Kidney (tissue), 14 donors: ENCODE results near the gene C10orf67. TPM values are rescaled to one million over a fixed set of nuclear protein-coding genes. Genes with fewer than 3 reads are reported as not detected.
A peak's percentile ranks its signal among the peaks of the same experiment; 100 is the strongest.

Experiments
- DNase-seq, 5 donors: peaks; one replicate each; pipeline ENCODE4 v3.0.0-alpha.2; 2013 to 2020
- FAIRE-seq: peaks from 2 replicates; lab custom pipeline; 2012; peaks lifted over from hg19 to GRCh38; lab: Jason Lieb, UNC
- H3K27ac ChIP-seq, 2 donors: one replicate each; pipeline ENCODE4 v1.7.0; 2013; ENCODE audit warnings: low read depth in 2 of 2, low read length in 2 of 2, inconsistent platforms in 1 of 2
- H3K27me3 ChIP-seq: one replicate; pipeline ENCODE4 v1.7.1; 2013; ENCODE audit warnings: low read length, inconsistent platforms; ENCODE audit not compliant: control insufficient read depth, insufficient read depth
- H3K36me3 ChIP-seq, 3 donors: one replicate each; pipeline versions ENCODE4 v1.7.0 to v1.7.1; 2013; ENCODE audit warnings: low read length in 3 of 3, control low read depth in 1 of 3, inconsistent platforms in 1 of 3; ENCODE audit not compliant: insufficient read depth in 3 of 3, control insufficient read depth in 2 of 3
- H3K4me1 ChIP-seq, 3 donors: one replicate each; pipeline versions ENCODE4 v1.7.0 to v1.7.1; 2013; ENCODE audit warnings: low read length in 3 of 3, inconsistent platforms in 1 of 3, low read depth in 1 of 3; ENCODE audit not compliant: control insufficient read depth in 2 of 3, insufficient read depth in 2 of 3
- H3K4me3 ChIP-seq, 3 donors: one replicate each; pipeline versions ENCODE4 v1.7.0 to v1.8.1; 2013; ENCODE audit warnings: low read length in 3 of 3, control low read depth in 1 of 3, inconsistent platforms in 1 of 3
- H3K9ac ChIP-seq, 3 donors: one replicate each; pipeline versions ENCODE4 v1.7.0 to v1.7.1; 2013; ENCODE audit warnings: low read length in 3 of 3, control low read depth in 1 of 3, inconsistent platforms in 1 of 3
- H3K9me3 ChIP-seq, 3 donors: one replicate each; pipeline versions ENCODE4 v1.7.0 to v1.7.1; 2013; ENCODE audit warnings: low read length in 3 of 3, control low read depth in 1 of 3, inconsistent platforms in 1 of 3; ENCODE audit not compliant: control insufficient read depth in 2 of 3, insufficient read depth in 1 of 3
- intact Hi-C: fragments of 100-400 bp; cut with DNase I; formaldehyde crosslinking; loops from one replicate; pipeline ENCODE4 v1.11.1; 2022
- polyA plus RNA-seq: library from polyadenylated mRNA; stranded (reverse); fragments of 350-450 nt; fragmentation: Illumina TruSeq; extraction: RNeasy Lipid Tissue Mini Kit (QIAGEN cat#74804); gene quantifications from one replicate; pipeline ENCODE4 v1.2.3, GENCODE V29; 2014; ENCODE audit warnings: low read depth, low replicate concordance; ENCODE audit not compliant: insufficient read depth
- total RNA-seq: library from RNA; stranded (reverse); fragmentation: NEBNext Ultra II Directional; extraction: Animal tissue kit (Norgen Biotek cat#: 25700); gene quantifications from one replicate; pipeline ENCODE4 v1.2.1, GENCODE V29; 2021
- TF ChIP-seq, protein P1 (sequence below): IDR thresholded peaks from 3 replicates; pipeline ENCODE4 v1.5.1; 2012; ENCODE audit warnings: mild to moderate bottlenecking, moderate library complexity, borderline replicate concordance; ENCODE audit not compliant: insufficient read depth; ENCODE audit errors: extremely low read depth
- donor health status: control.
- donor health status: control.
- donor health status: control.
- donor health status: control.
- donor health status: control.
- donor health status: DM: yes; HTN: yes; CAD: no.
- donor health status: Normal renal cell carcinoma (clear cell type).

C10orf67 gene
- total and polyA plus RNA-seq, 2 donors from 2014 or later: 1.1 to 1.6 TPM

DNA sequence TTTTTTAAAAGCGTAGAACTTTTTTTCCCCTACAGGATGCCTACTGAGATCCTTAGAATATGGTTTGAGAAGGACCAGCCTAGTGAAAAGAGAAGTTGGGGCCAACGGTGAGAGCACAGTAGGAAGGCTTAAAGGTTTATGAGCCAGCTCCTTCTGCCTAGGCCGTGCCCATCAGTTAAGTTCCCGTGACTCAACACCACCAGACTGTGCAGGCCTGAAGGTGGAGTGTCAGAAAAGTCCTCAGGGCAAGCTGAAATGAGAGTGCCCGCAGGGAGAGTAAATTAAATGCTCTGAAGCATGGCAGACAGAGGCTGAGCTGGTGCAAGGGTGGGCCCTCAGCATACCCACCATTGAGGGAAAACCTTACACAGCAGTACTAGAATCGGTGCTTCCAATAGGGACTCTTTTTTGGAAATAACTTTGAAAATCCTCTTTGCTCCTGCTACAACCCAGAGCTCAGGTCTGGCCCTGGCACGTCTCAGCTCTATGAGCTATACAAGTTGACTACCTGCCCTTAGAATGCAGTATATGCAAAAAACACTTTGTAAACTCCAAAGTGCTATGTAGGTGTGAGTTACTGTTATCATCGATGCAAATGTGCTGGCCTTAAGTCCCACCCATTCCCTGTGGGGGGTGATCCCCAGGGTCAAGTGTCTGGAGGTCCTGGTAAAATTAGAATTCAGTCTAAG, 15.2 kb upstream of the C10orf67 start:
- H3K9me3 ChIP-seq: no peaks in the 10 kb centered on the region
- H3K9ac ChIP-seq: no peak overlapping the region
- no peaks in the 10 kb centered on the region for H3K36me3 ChIP-seq
- H3K4me3 ChIP-seq: no peak overlapping the region
- no peaks in the 10 kb centered on the region for H3K27me3 ChIP-seq
- TF ChIP-seq, protein P1, sequence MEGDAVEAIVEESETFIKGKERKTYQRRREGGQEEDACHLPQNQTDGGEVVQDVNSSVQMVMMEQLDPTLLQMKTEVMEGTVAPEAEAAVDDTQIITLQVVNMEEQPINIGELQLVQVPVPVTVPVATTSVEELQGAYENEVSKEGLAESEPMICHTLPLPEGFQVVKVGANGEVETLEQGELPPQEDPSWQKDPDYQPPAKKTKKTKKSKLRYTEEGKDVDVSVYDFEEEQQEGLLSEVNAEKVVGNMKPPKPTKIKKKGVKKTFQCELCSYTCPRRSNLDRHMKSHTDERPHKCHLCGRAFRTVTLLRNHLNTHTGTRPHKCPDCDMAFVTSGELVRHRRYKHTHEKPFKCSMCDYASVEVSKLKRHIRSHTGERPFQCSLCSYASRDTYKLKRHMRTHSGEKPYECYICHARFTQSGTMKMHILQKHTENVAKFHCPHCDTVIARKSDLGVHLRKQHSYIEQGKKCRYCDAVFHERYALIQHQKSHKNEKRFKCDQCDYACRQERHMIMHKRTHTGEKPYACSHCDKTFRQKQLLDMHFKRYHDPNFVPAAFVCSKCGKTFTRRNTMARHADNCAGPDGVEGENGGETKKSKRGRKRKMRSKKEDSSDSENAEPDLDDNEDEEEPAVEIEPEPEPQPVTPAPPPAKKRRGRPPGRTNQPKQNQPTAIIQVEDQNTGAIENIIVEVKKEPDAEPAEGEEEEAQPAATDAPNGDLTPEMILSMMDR: no peak
- H3K27ac ChIP-seq: peak overlapping the region in 1 of 2 donors; percentile 44
- FAIRE-seq (no peak), DNase-seq (no peak)
- peaks cover 0 to 4% (median 0%) of the 10 kb centered on the region in 3 donors for H3K4me1 ChIP-seq
- intact Hi-C loops: no loop called here

DNA sequence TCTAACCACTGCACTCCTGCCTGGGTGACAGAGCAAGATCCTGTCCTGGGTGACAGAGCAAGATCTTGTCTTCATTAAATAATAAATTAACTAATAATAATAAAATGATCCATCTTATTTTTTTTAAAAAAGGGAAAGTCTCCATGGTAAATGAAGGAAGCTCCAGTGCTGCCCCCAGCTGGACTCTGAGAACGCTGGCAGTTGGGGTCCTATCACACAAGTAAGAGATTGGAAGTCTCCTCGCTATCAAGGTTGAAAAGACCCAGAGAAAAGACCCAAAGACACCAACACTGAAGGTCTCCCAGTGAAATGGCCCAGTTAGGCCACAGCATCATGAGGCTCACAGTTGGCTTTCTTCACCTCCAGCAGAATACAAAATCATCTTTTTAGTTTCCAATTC, 13.8 kb upstream of the C10orf67 start:
- no peak overlapping the region for H3K9ac ChIP-seq
- no peaks in the 10 kb centered on the region for H3K36me3 ChIP-seq
- H3K4me3 ChIP-seq: no peak overlapping the region
- H3K4me1 ChIP-seq: peaks cover 0 to 9% (median 4%) of the 10 kb centered on the region in 3 donors
- DNase-seq (no peak), FAIRE-seq (no peak)
- TF ChIP-seq, protein P1: peak; percentile 6
- intact Hi-C loops: no loop called here
- H3K27ac ChIP-seq: no peak overlapping the region
- H3K27me3 ChIP-seq: no peaks in the 10 kb centered on the region
- no peaks in the 10 kb centered on the region for H3K9me3 ChIP-seq

DNA sequence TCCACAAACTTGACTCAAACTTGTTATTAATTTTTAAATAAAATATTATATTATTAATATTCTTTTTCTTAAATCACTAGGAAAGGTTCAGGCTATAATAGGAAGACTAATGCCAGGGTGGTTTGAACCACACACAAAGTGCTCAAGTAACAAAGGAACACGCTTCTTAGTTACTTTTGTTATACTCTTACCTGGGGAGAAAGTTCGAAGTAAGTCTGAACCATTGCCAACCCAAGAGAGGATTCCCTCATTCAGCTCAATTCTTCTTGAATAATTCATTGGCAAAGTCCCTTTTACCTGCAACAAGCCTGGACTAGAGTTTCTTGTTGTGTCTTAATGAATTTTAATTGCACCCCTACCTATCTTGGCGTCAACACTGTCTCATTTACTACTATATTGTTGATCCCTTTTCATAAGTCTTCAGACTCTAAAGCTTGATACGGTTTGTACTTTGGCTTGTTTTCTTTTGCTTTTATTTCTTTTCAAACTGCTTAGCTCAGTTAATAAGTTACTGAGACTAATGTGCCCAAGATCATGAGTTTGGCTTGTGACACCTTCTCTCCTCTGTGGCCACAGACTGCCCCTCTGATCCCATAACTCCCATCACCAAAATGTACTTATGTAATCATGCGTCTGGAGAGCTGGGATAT, 10.2 kb upstream of the C10orf67 start:
- H3K9ac ChIP-seq: peak overlapping the region in 1 of 3 donors; percentile 58
- peak overlapping the region in 1 of 3 donors; percentile 33 for H3K4me3 ChIP-seq
- DNase-seq: peak in 2 of 5 donors; percentile 66 to 72
- TF ChIP-seq, protein P1: no peak
- peak; percentile 53 for FAIRE-seq
- H3K27me3 ChIP-seq: no peaks in the 10 kb centered on the region
- H3K27ac ChIP-seq: peak overlapping the region; percentile 71 to 88
- H3K9me3 ChIP-seq: no peaks in the 10 kb centered on the region
- peaks cover 0 to 9% (median 4%) of the 10 kb centered on the region in 3 donors for H3K4me1 ChIP-seq
- intact Hi-C loops: no loop called here
- H3K36me3 ChIP-seq: no peaks in the 10 kb centered on the region
